ENCODE measurements around the gene SLC13A5.

The SLC13A5 gene

GRCh38 chr17:6638046-6638908, 74.9 kb downstream of the SLC13A5 start:
- no peak for DNase-seq (ENCODE audit: low spot score)
- Histone ChIP-seq H4K91ac (ENCODE audit: low read depth, low read length, poor library complexity) (no peak overlapping the region), H3K18ac (ENCODE audit: low read length) (no peak overlapping the region), H2BK15ac (ENCODE audit: low read length) (peak overlapping the region; percentile 6), H3K4me1 (ENCODE audit: control insufficient read depth in 2 of 2, insufficient read depth in 1 of 2, low read depth in 1 of 2, low read length in 2 of 2) (peaks cover 9 to 13% of the 10 kb centered on the region in 2 donors), H3K27me3 (ENCODE audit: control insufficient read depth in 3 of 3, insufficient read depth in 3 of 3, low read depth in 1 of 3, low read length in 3 of 3) (no peaks in the 10 kb centered on the region), H3K23ac (ENCODE audit: low read depth, low read length, poor library complexity) (peak overlapping the region; percentile 34), H3K9me3 (replicated peaks in 1 of 2; ENCODE audit: control insufficient read depth in 2 of 2, insufficient read depth in 1 of 2, low read depth in 1 of 2, low read length in 2 of 2) (peaks cover 0 to 2% of the 10 kb centered on the region in 2 donors), H3K4me2 (ENCODE audit: insufficient read depth, low read length, poor library complexity, severe bottlenecking) (no peak overlapping the region), H4K8ac (ENCODE audit: low read depth, low read length) (peak overlapping the region; percentile 65), H2BK12ac (ENCODE audit: low read length) (peak overlapping the region; percentile 2), H3K4me3 (ENCODE audit: low read length in 2 of 2) (peak overlapping the region in 1 of 2 donors; percentile 76), H2BK120ac (ENCODE audit: low read depth, low read length) (no peak overlapping the region), H3K4ac (ENCODE audit: low read length) (no peak overlapping the region), H3K9ac (ENCODE audit: low read depth, low read length, poor library complexity) (no peak overlapping the region), H3K36me3 (replicated peaks in 1 of 2; ENCODE audit: control insufficient read depth in 2 of 2, insufficient read depth in 2 of 2, low read length in 2 of 2) (peaks cover 5 to 57% of the 10 kb centered on the region in 2 donors), H2AFZ (ENCODE audit: low read length) (no peak overlapping the region), H3K27ac (replicated peaks; ENCODE audit: low read length) (no peak overlapping the region), H3K79me1 (ENCODE audit: low read depth, low read length) (peaks cover 33% of the 10 kb centered on the region), H2AK5ac (ENCODE audit: low read depth, low read length) (peak overlapping the region; percentile 25), H3K14ac (ENCODE audit: low read length) (no peak overlapping the region), H2BK5ac (ENCODE audit: low read length) (no peak overlapping the region)
- no CpG with 5 or more reads among the region's 24 CpGs for WGBS, 2 donors (ENCODE audit: extremely low coverage in 2 of 2, insufficient read length in 2 of 2, insufficient replicate concordance in 1 of 2)

GRCh38 chr17:6637458-6637840, 75.7 kb downstream of the SLC13A5 start:
- no peak overlapping the region for H2BK120ac ChIP-seq (ENCODE audit: low read depth, low read length)
- H3K4me1 ChIP-seq (ENCODE audit: control insufficient read depth in 2 of 2, insufficient read depth in 1 of 2, low read depth in 1 of 2, low read length in 2 of 2) = peaks cover 9 to 11% of the 10 kb centered on the region in 2 donors
- no peak overlapping the region for H3K18ac ChIP-seq (ENCODE audit: low read length)
- no peak overlapping the region for H2BK5ac ChIP-seq (ENCODE audit: low read length)
- H2BK12ac ChIP-seq (ENCODE audit: low read length) = peak overlapping the region; percentile 58
- H3K23ac ChIP-seq (ENCODE audit: low read depth, low read length, poor library complexity) = peak overlapping the region; percentile 80
- H2AK5ac ChIP-seq (ENCODE audit: low read depth, low read length) = no peak overlapping the region
- peaks cover 8 to 57% of the 10 kb centered on the region in 2 donors for H3K36me3 ChIP-seq (replicated peaks in 1 of 2; ENCODE audit: control insufficient read depth in 2 of 2, insufficient read depth in 2 of 2, low read length in 2 of 2)
- no peak overlapping the region for H3K27ac ChIP-seq (replicated peaks; ENCODE audit: low read length)
- H2AFZ ChIP-seq (ENCODE audit: low read length) = no peak overlapping the region
- no peaks in the 10 kb centered on the region for H3K27me3 ChIP-seq (ENCODE audit: control insufficient read depth in 3 of 3, insufficient read depth in 3 of 3, low read depth in 1 of 3, low read length in 3 of 3)
- no peak overlapping the region for H3K14ac ChIP-seq (ENCODE audit: low read length)
- H3K4me3 ChIP-seq (ENCODE audit: low read length in 2 of 2) = no peak overlapping the region
- H3K79me1 ChIP-seq (ENCODE audit: low read depth, low read length) = peaks cover 33% of the 10 kb centered on the region
- peak overlapping the region; percentile 43 for H4K8ac ChIP-seq (ENCODE audit: low read depth, low read length)
- WGBS, 2 donors (ENCODE audit: extremely low coverage in 2 of 2, insufficient read length in 2 of 2, insufficient replicate concordance in 1 of 2) = no CpG with 5 or more reads among the region's 6 CpGs
- no peak overlapping the region for H4K91ac ChIP-seq (ENCODE audit: low read depth, low read length, poor library complexity)
- no peak overlapping the region for H3K4ac ChIP-seq (ENCODE audit: low read length)
- peaks cover 0 to 4% of the 10 kb centered on the region in 2 donors for H3K9me3 ChIP-seq (replicated peaks in 1 of 2; ENCODE audit: control insufficient read depth in 2 of 2, insufficient read depth in 1 of 2, low read depth in 1 of 2, low read length in 2 of 2)
- H3K4me2 ChIP-seq (ENCODE audit: insufficient read depth, low read length, poor library complexity, severe bottlenecking) = no peak overlapping the region
- no peak overlapping the region for H3K9ac ChIP-seq (ENCODE audit: low read depth, low read length, poor library complexity)
- no peak for DNase-seq (ENCODE audit: low spot score)
- H2BK15ac ChIP-seq (ENCODE audit: low read length) = no peak overlapping the region

- Histone ChIP-seq H4K91ac (ENCODE audit: low read depth, low read length, poor library complexity) (peak overlapping the region; percentile 53), H2BK12ac (ENCODE audit: low read length) (no peak overlapping the region), H3K4me2 (ENCODE audit: insufficient read depth, low read length, poor library complexity, severe bottlenecking) (no peak overlapping the region), H3K36me3 (replicated peaks in 1 of 2; ENCODE audit: control insufficient read depth in 2 of 2, insufficient read depth in 2 of 2, low read length in 2 of 2) (peaks cover 8 to 58% of the 10 kb centered on the region in 2 donors), H2BK15ac (ENCODE audit: low read length) (no peak overlapping the region), H3K27me3 (ENCODE audit: control insufficient read depth in 3 of 3, insufficient read depth in 3 of 3, low read depth in 1 of 3, low read length in 3 of 3) (no peaks in the 10 kb centered on the region), H3K23ac (ENCODE audit: low read depth, low read length, poor library complexity) (no peak overlapping the region), H2BK120ac (ENCODE audit: low read depth, low read length) (no peak overlapping the region), H3K9ac (ENCODE audit: low read depth, low read length, poor library complexity) (no peak overlapping the region), H3K14ac (ENCODE audit: low read length) (no peak overlapping the region), H3K4ac (ENCODE audit: low read length) (no peak overlapping the region), H2BK5ac (ENCODE audit: low read length) (peak overlapping the region; percentile 82), H2AFZ (ENCODE audit: low read length) (no peak overlapping the region), H3K4me3 (ENCODE audit: low read length in 2 of 2) (no peak overlapping the region), H3K9me3 (replicated peaks in 1 of 2; ENCODE audit: control insufficient read depth in 2 of 2, insufficient read depth in 1 of 2, low read depth in 1 of 2, low read length in 2 of 2) (peaks cover 0 to 4% of the 10 kb centered on the region in 2 donors), H3K4me1 (ENCODE audit: control insufficient read depth in 2 of 2, insufficient read depth in 1 of 2, low read depth in 1 of 2, low read length in 2 of 2) (peaks cover 9% of the 10 kb centered on the region in 2 donors), H3K79me1 (ENCODE audit: low read depth, low read length) (peaks cover 33% of the 10 kb centered on the region), H3K18ac (ENCODE audit: low read length) (no peak overlapping the region), H4K8ac (ENCODE audit: low read depth, low read length) (peak overlapping the region; percentile 43), H3K27ac (replicated peaks; ENCODE audit: low read length) (no peak overlapping the region), H2AK5ac (ENCODE audit: low read depth, low read length) (no peak overlapping the region)
- no CpG with 5 or more reads among the region's 17 CpGs for WGBS, 2 donors (ENCODE audit: extremely low coverage in 2 of 2, insufficient read length in 2 of 2, insufficient replicate concordance in 1 of 2)
- no peak for DNase-seq (ENCODE audit: low spot score)
Observed at GRCh38 chr17:6636616-6637457, 76.3 kb downstream of the SLC13A5 start.

GRCh38 chr17:6636105-6636504, 77.1 kb downstream of the SLC13A5 start:
- no peak overlapping the region for H3K4ac ChIP-seq (ENCODE audit: low read length)
- no peak overlapping the region for H2BK5ac ChIP-seq (ENCODE audit: low read length)
- peaks cover 0 to 4% of the 10 kb centered on the region in 2 donors for H3K9me3 ChIP-seq (replicated peaks in 1 of 2; ENCODE audit: control insufficient read depth in 2 of 2, insufficient read depth in 1 of 2, low read depth in 1 of 2, low read length in 2 of 2)
- H3K79me1 ChIP-seq (ENCODE audit: low read depth, low read length) = peaks cover 33% of the 10 kb centered on the region
- no CpG with 5 or more reads among the region's 2 CpGs for WGBS, 2 donors (ENCODE audit: extremely low coverage in 2 of 2, insufficient read length in 2 of 2, insufficient replicate concordance in 1 of 2)
- H2AK5ac ChIP-seq (ENCODE audit: low read depth, low read length) = no peak overlapping the region
- H3K4me3 ChIP-seq (ENCODE audit: low read length in 2 of 2) = no peak overlapping the region
- H3K18ac ChIP-seq (ENCODE audit: low read length) = no peak overlapping the region
- H4K91ac ChIP-seq (ENCODE audit: low read depth, low read length, poor library complexity) = peak overlapping the region; percentile 53
- no peak overlapping the region for H3K14ac ChIP-seq (ENCODE audit: low read length)
- no peak overlapping the region for H2BK15ac ChIP-seq (ENCODE audit: low read length)
- H3K27ac ChIP-seq (replicated peaks; ENCODE audit: low read length) = no peak overlapping the region
- no peak overlapping the region for H3K9ac ChIP-seq (ENCODE audit: low read depth, low read length, poor library complexity)
- no peaks in the 10 kb centered on the region for H3K27me3 ChIP-seq (ENCODE audit: control insufficient read depth in 3 of 3, insufficient read depth in 3 of 3, low read depth in 1 of 3, low read length in 3 of 3)
- H3K36me3 ChIP-seq (replicated peaks in 1 of 2; ENCODE audit: control insufficient read depth in 2 of 2, insufficient read depth in 2 of 2, low read length in 2 of 2) = peaks cover 8 to 65% of the 10 kb centered on the region in 2 donors
- H2BK120ac ChIP-seq (ENCODE audit: low read depth, low read length) = no peak overlapping the region
- no peak overlapping the region for H2AFZ ChIP-seq (ENCODE audit: low read length)
- no peak overlapping the region for H2BK12ac ChIP-seq (ENCODE audit: low read length)
- no peak overlapping the region for H3K23ac ChIP-seq (ENCODE audit: low read depth, low read length, poor library complexity)
- no peak overlapping the region for H4K8ac ChIP-seq (ENCODE audit: low read depth, low read length)
- no peak overlapping the region for H3K4me2 ChIP-seq (ENCODE audit: insufficient read depth, low read length, poor library complexity, severe bottlenecking)
- no peak for DNase-seq (ENCODE audit: low spot score)
- peaks cover 7% of the 10 kb centered on the region in 2 donors for H3K4me1 ChIP-seq (ENCODE audit: control insufficient read depth in 2 of 2, insufficient read depth in 1 of 2, low read depth in 1 of 2, low read length in 2 of 2)

Data from neuronal stem cell (in vitro differentiated cells).